HG03460 (cell line): Measurements from ENCODE around the gene DSCAM.
"Not testable (repeated sequence)": the region's sequence is repeated elsewhere in the genome, so short reads cannot be mapped to it uniquely, and the experiment has no call there.

Experiments used
- ATAC-seq: cut with Tn5 transposase; IDR thresholded peaks from one replicate; pipeline ENCODE4 v1.9.1; 2021; ENCODE audit not compliant: unreplicated experiment

The DSCAM gene

GRCh38 chr21:40074198-40074597 lies 772.8 kb downstream of the DSCAM start:
- no peak for ATAC-seq

GRCh38 chr21:40073642-40074041 lies 773.3 kb downstream of the DSCAM start:
- no peak for ATAC-seq

GRCh38 chr21:40070871-40071270 lies 776.1 kb downstream of the DSCAM start:
- ATAC-seq, result no peak

DNA sequence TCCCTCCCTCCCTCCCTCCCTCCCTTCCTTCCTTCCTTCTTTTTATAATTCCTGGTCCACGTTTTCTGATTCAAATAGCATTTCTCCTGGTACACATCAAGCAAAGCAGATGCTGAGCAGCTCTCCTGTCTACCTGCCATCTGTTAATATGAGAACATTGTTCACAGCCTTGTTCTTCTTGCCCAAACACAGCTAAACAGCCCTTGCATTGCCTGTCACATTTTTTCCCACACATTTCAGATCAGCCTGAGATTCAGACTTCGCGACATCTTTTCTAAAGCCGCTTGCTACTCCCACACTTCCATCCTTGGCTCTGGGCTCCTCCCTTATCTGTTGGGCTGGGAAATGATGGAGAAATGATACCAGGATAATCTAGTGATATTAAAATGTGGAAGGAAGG lies 779.2 kb downstream of the DSCAM start:
- ATAC-seq, result no peak

GRCh38 chr21:40066221-40066620 lies 780.7 kb downstream of the DSCAM start:
- no peak for ATAC-seq

DNA sequence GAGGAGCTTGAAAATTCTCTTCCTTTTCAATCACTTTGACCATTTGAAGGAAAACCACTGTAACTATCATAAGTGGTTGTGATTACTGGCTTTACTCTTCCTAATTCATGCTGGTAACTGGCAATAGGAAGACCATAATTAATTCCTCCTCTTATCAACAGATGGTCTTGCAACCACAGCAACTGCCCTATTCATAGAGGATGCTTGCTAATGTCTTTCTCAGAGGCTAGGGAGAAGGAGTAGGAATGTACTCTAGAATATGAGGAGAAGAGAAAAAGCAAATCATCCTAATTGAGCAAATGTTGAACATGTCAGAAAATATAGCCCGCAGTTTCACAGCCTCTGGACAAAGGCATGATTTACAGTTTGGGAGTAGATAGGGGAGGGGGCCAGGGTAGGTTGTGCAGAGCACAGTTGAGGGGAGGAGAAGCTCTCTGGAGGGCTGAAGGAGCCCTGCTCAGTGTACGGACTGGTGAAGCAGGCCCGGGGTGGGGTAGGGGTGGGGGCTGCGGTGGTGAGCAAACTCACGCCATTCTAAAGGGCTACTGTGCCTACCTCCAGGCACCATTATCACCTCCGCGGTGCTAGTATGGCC lies 786.8 kb downstream of the DSCAM start:
- ATAC-seq, result no peak

DNA sequence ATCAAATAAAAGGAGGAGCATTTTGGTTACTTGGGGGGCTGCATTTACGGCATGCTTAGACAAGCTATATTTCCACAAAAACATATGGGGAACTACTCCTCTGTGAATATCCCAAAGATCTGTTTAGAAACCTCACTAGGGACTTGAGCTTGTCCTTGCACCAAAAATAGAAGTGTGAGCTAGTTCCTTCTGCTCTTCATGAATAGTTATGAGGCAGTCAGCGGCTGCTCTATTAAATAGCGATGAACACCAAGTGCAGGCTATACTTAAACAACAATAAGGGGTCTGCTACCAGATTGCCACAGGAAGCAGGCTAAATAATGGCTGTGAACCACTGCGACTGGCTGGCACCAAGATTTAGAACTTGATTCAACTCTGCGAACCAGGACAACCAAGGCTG lies 789.6 kb downstream of the DSCAM start:
- no peak for ATAC-seq

DNA sequence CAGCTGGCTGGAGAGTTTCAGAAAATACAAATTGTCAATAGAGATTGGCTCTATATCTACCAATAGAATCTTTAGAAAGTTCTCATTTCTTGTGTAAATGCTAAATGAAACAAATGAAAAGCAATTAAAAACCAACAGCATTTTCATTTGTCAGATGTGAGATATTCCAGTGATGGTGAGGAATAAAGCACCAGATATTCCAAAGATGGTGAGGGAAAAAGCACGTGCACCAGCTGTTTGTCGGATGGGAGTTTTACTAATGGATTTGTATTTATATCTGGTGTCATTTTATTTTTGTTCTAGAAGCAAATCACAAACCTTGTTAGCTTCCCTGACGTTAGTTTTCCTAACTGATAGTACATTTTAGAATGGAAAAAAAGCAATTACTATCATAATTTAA lies 790.9 kb downstream of the DSCAM start:
- ATAC-seq, result no peak

DNA sequence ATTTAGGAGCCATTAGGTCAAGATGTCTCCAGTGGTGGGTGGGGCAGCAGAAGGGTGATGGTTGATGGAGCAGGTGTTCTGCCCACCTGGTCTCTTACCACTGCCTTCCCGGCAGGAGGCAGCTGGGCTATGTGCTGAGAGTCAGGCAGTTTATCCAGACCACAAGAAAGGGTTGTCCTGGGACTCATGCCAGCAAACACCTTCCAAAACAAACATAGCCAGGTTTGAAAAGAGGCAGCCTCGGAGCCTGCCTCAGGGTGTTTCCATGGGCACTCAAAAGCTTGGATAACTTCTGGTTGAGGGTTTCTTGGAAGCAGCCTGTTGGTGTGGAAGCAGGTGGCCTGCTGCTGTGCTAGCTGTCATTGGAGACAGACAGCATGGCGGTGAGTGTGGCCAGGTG lies 792.6 kb downstream of the DSCAM start:
- ATAC-seq, result no peak

- ATAC-seq, result no peak
These were observed 794.0 kb downstream of the DSCAM start for GRCh38 chr21:40053007-40053406.

DNA sequence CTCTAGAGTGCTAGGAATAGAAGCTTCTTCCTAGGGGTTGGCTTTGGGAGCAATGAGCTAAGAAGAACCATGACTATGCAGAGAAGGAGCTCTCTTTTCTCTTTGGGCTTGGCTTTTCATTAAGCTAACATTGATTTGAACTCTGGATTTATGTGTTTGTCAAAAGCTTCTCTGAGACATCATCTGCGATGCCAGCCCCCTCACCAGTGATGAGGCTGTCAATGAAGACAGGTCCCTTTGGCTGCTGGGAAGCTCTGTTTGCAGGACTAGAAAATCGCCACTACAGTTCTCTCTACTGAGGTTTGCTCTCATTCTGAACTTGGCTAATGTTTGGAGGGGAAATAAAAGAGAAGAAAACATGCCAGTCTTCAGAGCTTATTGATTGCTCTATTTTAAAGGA lies 794.7 kb downstream of the DSCAM start:
- no peak for ATAC-seq

- ATAC-seq, result no peak
These were observed 795.2 kb downstream of the DSCAM start for GRCh38 chr21:40051801-40052200.

GRCh38 chr21:40049931-40050290 lies 797.0 kb downstream of the DSCAM start:
- no peak for ATAC-seq

- no peak for ATAC-seq
These were observed 797.7 kb downstream of the DSCAM start for GRCh38 chr21:40049031-40049930.

GRCh38 chr21:40047993-40048730 lies 798.8 kb downstream of the DSCAM start:
- ATAC-seq, result no peak

DNA sequence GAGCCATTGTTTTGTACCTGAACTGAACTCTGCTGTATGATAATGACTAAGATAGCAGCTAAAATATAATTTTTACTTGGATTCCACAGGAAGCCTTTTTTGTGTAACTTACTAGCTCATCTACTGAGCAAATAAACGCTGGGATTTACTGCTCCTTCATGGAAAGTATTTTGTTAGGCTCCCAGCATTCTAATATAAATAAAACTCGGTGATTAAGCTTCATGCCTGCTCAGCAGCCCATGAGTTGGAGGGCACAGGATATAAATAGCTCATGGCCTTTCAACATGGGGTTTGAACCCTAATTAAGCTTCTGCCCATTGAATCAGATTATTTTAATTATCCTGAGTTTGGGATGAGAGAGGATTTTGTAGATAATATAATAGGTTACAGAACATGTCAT lies 799.7 kb downstream of the DSCAM start:
- no peak for ATAC-seq

- no peak for ATAC-seq
These were observed 803.1 kb downstream of the DSCAM start for GRCh38 chr21:40043866-40044265.

DNA sequence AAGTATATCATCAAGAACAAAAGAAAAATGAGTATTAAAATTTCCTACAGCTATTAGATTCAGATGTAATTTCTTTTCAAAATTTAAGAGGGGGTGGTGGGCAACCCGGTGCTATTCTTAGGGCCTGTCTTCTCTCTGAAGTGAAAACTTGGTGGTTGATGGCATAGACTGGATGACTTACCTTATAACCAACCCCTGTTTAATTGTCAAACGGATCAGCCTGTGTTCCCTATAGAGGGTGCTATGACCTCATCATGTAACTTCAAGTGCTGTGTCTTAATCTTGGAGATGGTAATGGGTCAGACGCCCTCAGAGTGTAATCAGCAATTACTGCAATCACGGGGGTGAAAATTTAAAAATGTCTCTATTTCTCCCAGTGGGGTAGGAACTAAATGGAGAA lies 803.5 kb downstream of the DSCAM start:
- no peak for ATAC-seq

- no peak for ATAC-seq
These were observed 805.5 kb downstream of the DSCAM start for GRCh38 chr21:40041446-40041845.

- not testable (repeated sequence) for ATAC-seq
These were observed 813.7 kb downstream of the DSCAM start for GRCh38 chr21:40033156-40033782.

DNA sequence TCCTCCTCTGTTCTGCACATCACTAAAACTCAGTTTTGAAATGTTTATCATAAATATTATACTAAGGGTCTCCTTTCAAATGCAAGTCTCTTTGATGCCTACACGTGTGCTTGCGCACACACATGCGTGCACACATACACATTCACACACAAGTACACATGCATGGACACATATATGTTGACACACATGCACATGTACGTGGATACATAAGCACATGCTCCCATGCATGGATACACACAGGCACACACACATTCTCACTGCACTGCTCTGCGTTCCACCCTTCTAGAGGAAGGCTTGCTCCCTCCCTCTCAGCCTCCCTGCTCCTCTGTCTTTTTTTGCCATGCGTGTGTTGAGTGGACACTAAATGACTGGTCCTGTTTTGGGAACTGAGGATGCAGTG lies 817.1 kb downstream of the DSCAM start:
- no peak for ATAC-seq
